Measurements from ENCODE around the gene AKR1C2.

The AKR1C2 gene

DNA sequence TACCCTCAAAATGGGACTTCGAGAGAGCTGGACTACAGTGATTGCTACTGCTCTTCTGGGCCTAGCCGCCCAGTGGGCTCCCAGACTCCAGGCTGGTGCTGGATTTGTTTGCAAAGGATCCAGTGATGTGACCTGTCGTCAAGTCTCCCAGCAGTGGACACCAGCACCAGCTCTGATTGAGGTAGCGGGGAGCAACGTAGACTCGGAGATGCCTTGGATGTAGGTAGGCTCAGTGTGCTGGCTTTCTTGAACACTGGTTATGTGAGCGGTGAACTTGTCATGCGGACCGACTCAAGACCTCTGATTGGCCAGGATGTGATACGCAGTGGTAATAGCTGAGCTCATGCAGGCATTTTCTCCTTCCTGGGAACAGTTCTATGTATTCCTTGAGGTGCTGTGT is 19.4 kb downstream of the AKR1C2 start:
- TF ChIP-seq, protein P1, sequence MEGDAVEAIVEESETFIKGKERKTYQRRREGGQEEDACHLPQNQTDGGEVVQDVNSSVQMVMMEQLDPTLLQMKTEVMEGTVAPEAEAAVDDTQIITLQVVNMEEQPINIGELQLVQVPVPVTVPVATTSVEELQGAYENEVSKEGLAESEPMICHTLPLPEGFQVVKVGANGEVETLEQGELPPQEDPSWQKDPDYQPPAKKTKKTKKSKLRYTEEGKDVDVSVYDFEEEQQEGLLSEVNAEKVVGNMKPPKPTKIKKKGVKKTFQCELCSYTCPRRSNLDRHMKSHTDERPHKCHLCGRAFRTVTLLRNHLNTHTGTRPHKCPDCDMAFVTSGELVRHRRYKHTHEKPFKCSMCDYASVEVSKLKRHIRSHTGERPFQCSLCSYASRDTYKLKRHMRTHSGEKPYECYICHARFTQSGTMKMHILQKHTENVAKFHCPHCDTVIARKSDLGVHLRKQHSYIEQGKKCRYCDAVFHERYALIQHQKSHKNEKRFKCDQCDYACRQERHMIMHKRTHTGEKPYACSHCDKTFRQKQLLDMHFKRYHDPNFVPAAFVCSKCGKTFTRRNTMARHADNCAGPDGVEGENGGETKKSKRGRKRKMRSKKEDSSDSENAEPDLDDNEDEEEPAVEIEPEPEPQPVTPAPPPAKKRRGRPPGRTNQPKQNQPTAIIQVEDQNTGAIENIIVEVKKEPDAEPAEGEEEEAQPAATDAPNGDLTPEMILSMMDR (IDR thresholded peaks at IDR 0.05; ENCODE audit: low read depth, low read length, missing control alignments), result no peak
- H3K4me3 ChIP-seq (ENCODE audit: low read depth, low read length), result no peak overlapping the region
- DNase-seq (ENCODE audit: low read depth), result no peak
- in situ Hi-C loops (cut with HindIII; ENCODE audit: low sequenced_read_pairs), result no loop called here

- TF ChIP-seq, protein P1 (IDR thresholded peaks at IDR 0.05; ENCODE audit: low read depth, low read length, missing control alignments), result no peak
- DNase-seq (ENCODE audit: low read depth), result no peak
- in situ Hi-C loops (cut with HindIII; ENCODE audit: low sequenced_read_pairs), result no loop called here
Observed at GRCh38 chr10:4983615-4984216, 19.9 kb downstream of the AKR1C2 start.

GRCh38 chr10:4982764-4983226 is 20.9 kb downstream of the AKR1C2 start:
- in situ Hi-C loops (cut with HindIII; ENCODE audit: low sequenced_read_pairs), result no loop called here

More at GRCh38 chr10:4983615-4984216, 19.9 kb downstream of the AKR1C2 start:
- no peak overlapping the region for H3K4me3 ChIP-seq (ENCODE audit: low read depth, low read length)

DNA sequence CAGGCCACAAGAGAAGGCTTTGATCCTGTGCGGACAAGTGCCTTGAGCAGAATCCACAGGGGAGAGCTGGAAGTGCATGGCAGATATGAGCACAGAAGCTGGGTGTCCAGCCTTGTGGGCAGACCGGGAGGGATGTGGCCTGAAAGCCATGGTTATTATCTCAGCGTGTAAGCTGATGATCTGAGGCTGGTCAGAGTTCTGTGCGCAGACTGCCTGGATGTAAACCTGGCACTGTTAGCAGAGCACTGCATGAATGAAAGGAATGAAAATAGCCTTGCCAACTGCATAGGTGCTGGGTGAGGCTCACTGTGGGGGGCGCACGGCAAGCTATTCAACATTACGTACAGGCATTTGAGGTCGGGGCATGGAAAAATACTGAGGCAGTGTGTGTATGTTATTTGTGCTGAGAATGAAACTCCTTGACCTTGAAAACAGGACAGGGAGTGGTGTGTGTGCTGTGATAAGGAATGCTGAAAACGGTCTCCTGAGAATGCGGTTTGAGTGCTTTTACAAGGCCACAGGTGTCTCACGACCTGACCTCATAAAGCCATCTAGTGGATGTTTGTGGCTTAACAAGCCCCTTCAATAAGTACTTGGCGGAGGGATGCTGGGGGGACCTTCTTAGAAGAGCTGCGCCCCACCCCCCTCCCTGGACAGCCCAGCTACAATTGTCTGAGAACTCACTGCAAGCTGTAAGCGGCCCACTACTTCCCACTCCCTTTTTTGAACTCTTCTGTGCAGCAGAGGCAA is 21.8 kb downstream of the AKR1C2 start:
- in situ Hi-C loops (cut with HindIII; ENCODE audit: low sequenced_read_pairs), result no loop called here
- H3K4me3 ChIP-seq (ENCODE audit: low read depth, low read length), result no peak overlapping the region
- TF ChIP-seq, protein P1 (IDR thresholded peaks at IDR 0.05; ENCODE audit: low read depth, low read length, missing control alignments), result peak; percentile 37
- peak; percentile 4 for DNase-seq (ENCODE audit: low read depth)

More at GRCh38 chr10:4982764-4983226, 20.9 kb downstream of the AKR1C2 start:
- no peak overlapping the region for H3K4me3 ChIP-seq (ENCODE audit: low read depth, low read length)
- TF ChIP-seq, protein P1 (IDR thresholded peaks at IDR 0.05; ENCODE audit: low read depth, low read length, missing control alignments), result no peak
- DNase-seq (ENCODE audit: low read depth), result no peak

DNA sequence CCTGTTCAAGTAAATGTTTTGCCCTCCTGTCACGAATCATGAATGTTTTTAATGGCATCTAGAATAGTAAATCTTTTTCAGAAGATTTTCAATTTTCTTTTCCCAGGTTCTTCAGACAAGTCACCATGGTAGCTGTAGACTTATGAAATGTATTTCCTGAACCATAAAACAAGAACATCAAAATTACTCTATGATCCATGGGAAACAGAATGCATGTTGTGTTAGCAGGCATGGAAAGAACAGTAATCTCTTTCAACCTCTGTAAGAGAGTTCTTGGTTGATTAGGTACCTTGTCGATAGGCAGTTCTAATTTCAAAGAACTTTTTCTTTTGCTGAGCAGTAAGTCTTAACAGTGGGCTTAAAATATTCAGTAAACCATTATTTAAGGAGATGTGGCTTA is 22.9 kb downstream of the AKR1C2 start:
- in situ Hi-C loops (cut with HindIII; ENCODE audit: low sequenced_read_pairs), result no loop called here
- TF ChIP-seq, protein P1 (IDR thresholded peaks at IDR 0.05; ENCODE audit: low read depth, low read length, missing control alignments), result no peak

DNA sequence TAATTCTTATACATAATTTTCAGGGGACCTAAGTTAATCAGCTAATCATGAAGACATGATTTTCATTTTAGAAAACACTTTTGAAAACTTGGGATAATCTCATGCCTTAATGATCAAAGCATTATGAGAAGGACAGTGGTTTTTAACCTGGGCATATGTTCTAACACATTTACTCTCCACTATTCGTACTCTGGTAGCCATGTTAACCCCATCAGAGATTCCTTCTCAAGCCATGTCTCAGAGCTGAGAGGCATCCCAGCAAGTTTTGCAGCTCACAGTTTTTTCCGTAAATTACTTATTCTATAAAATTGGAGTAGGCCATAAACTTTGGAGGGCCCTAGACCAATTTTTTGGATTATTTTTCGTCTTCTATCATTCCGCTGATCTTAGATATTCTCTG is 24.8 kb downstream of the AKR1C2 start:
- H3K4me3 ChIP-seq (ENCODE audit: low read depth, low read length), result no peak overlapping the region
- DNase-seq (ENCODE audit: low read depth), result no peak
- in situ Hi-C loops (cut with HindIII; ENCODE audit: low sequenced_read_pairs), result no loop called here
- TF ChIP-seq, protein P1 (IDR thresholded peaks at IDR 0.05; ENCODE audit: low read depth, low read length, missing control alignments), result no peak

More for the DNA sequence above, 22.9 kb downstream of the AKR1C2 start:
- DNase-seq (ENCODE audit: low read depth), result no peak
- no peak overlapping the region for H3K4me3 ChIP-seq (ENCODE audit: low read depth, low read length)
